A549 (cell line): ENCODE data around the gene RNF220. TPM values are rescaled to one million over a fixed set of nuclear protein-coding genes. Genes with fewer than 3 reads are reported as not detected.

Experiments used
- ATAC-seq, 2 experiments: fragments of 200-7000 bp in 1 of 2; fragments of >200 bp in 1 of 2; cut with Nextera tagmentation in 1 of 2; cut with Tn5 transposase in 1 of 2; 3 replicates each; pipeline versions ENCODE4 v1.8.0 to v1.9.1; 2018 to 2020; ENCODE audit warnings: mild to moderate bottlenecking in 1 of 2, moderate library complexity in 1 of 2
- CTCF ChIA-PET: fragments of 300-600 bp; sonication (Branson Sonifier 250); formaldehyde crosslinking; extraction: SDS; loops from one replicate; lab custom pipeline; 2021; ENCODE audit warnings: antibody characterized with exemption, inconsistent platforms; lab: Yijun Ruan, JAX
- POLR2A ChIA-PET: fragments of 350-600 bp; formaldehyde crosslinking; extraction: SDS; loops from one replicate; lab custom pipeline; 2021; ENCODE audit warnings: antibody characterized with exemption, inconsistent platforms; lab: Yijun Ruan, JAX
- DNase-seq, 2 experiments: peaks; one replicate each; pipeline versions ENCODE4 v3.0.0 to v3.0.0-alpha.2; 2011 to 2016; ENCODE audit warnings: low read depth in 1 of 2, low spot score in 1 of 2
- FAIRE-seq: peaks from 2 replicates; lab custom pipeline; 2011; peaks lifted over from hg19 to GRCh38; lab: Jason Lieb, UNC
- H3K27ac ChIP-seq, 2 experiments: fragments of >200 bp; sonication (Bioruptor Twin); formaldehyde crosslinking; 3 replicates each; pipeline ENCODE4 v1.5.1; 2016 to 2017
- H3K4me1 ChIP-seq: fragments of >200 bp; sonication (Bioruptor Twin); formaldehyde crosslinking; 3 replicates; pipeline ENCODE4 v1.6.1; 2016
- H3K4me2 ChIP-seq: fragments of >200 bp; sonication (Bioruptor Twin); formaldehyde crosslinking; 3 replicates; pipeline ENCODE4 v1.6.1; 2016
- H3K4me3 ChIP-seq: fragments of >200 bp; sonication (Bioruptor Twin); formaldehyde crosslinking; 3 replicates; pipeline ENCODE4 v1.5.1; 2016
- H3K9me3 ChIP-seq: fragments of >200 bp; sonication (Bioruptor Twin); formaldehyde crosslinking; 3 replicates; pipeline ENCODE4 v1.6.1; 2016
- BHLHE40 ChIP-seq: IDR thresholded peaks from 2 replicates; pipeline ENCODE4 v1.6.1; 2012; ENCODE audit warnings: low read depth, low read length, inconsistent platforms
- CEBPB ChIP-seq, 2 experiments: fragments of >200 bp in 1 of 2; sonication (Bioruptor Twin) in 1 of 2; formaldehyde crosslinking in 1 of 2; IDR thresholded peaks; 2 replicates each; pipeline ENCODE4 v1.6.1; 2012 to 2016
- CHD2 ChIP-seq: fragments of 150-350 bp; IDR thresholded peaks from 2 replicates; pipeline ENCODE4 v1.6.1; 2014; ENCODE audit warnings: low read length; ENCODE audit not compliant: partially characterized antibody
- CHD4 ChIP-seq: fragments of 200-600 bp; sonication (generic); IDR thresholded peaks from 2 replicates; pipeline ENCODE4 v1.6.1; 2016; ENCODE audit warnings: antibody characterized with exemption, mild to moderate bottlenecking, borderline replicate concordance
- EHF ChIP-seq: fragments of 250-450 bp; sonication (Bioruptor Pico); IDR thresholded peaks from 2 replicates; pipeline ENCODE4 v1.5.0; 2020; ENCODE audit warnings: mild to moderate bottlenecking
- EHMT2 ChIP-seq: fragments of 200-600 bp; sonication (generic); IDR thresholded peaks from 2 replicates; pipeline ENCODE4 v1.6.1; 2016; ENCODE audit warnings: antibody characterized with exemption, low read depth, mild to moderate bottlenecking, moderate library complexity
- EP300 ChIP-seq, 2 experiments: fragments of >200 bp; sonication (Bioruptor Twin); formaldehyde crosslinking; IDR thresholded peaks; 2 replicates in 1 of 2; 3 replicates in 1 of 2; pipeline ENCODE4 v1.6.1; 2016 to 2017
- FOSB ChIP-seq: fragments of 250-450 bp; sonication (Bioruptor Pico); IDR thresholded peaks from 2 replicates; pipeline ENCODE4 v1.5.0; 2020; ENCODE audit warnings: mild to moderate bottlenecking, moderate library complexity
- FOSL2 ChIP-seq, 2 experiments: fragments of 450-650 bp in 1 of 2; fragments of >200 bp in 1 of 2; sonication (Bioruptor Twin) in 1 of 2; formaldehyde crosslinking; IDR thresholded peaks; 2 replicates each; pipeline versions ENCODE4 v1.5.0 to v1.6.1; 2016 to 2020; ENCODE audit warnings: mild to moderate bottlenecking in 1 of 2, moderate library complexity in 1 of 2
- FOXS1 ChIP-seq: fragments of 250-450 bp; sonication (Bioruptor Pico); IDR thresholded peaks from 2 replicates; pipeline ENCODE4 v1.5.0; 2020; ENCODE audit warnings: mild to moderate bottlenecking, moderate library complexity
- HOXA7 ChIP-seq: fragments of 250-450 bp; sonication (Bioruptor Pico); IDR thresholded peaks from 2 replicates; pipeline ENCODE4 v1.5.0; 2020; ENCODE audit warnings: mild to moderate bottlenecking, moderate library complexity
- MAFK ChIP-seq: fragments of 450-650 bp; IDR thresholded peaks from 2 replicates; pipeline ENCODE4 v1.6.1; 2014; ENCODE audit not compliant: partially characterized antibody
- MYC ChIP-seq: IDR thresholded peaks from 2 replicates; pipeline ENCODE4 v1.6.1; 2012; ENCODE audit warnings: mild to moderate bottlenecking, inconsistent platforms, low read length, improper control_type of control experiment, borderline replicate concordance
- POLR2A ChIP-seq: IDR thresholded peaks from 2 replicates; pipeline ENCODE4 v1.6.1; 2012; ENCODE audit warnings: mild to moderate bottlenecking, low read length
- POLR2AphosphoS2 ChIP-seq: conservative IDR thresholded peaks from 2 replicates; pipeline ENCODE4 v1.6.1; 2012; ENCODE audit warnings: low read length, improper control_type of control experiment, inconsistent platforms
- RAD21 ChIP-seq, 2 experiments: fragments of >200 bp in 1 of 2; sonication (Bioruptor Twin) in 1 of 2; formaldehyde crosslinking in 1 of 2; IDR thresholded peaks in 1 of 2; conservative IDR thresholded peaks in 1 of 2; 2 replicates in 1 of 2; 3 replicates in 1 of 2; pipeline ENCODE4 v1.6.1; 2012 to 2018; ENCODE audit warnings: inconsistent platforms in 1 of 2
- RARB ChIP-seq: fragments of 250-450 bp; sonication (Bioruptor Pico); IDR thresholded peaks from 2 replicates; pipeline ENCODE4 v1.8.0; 2021; ENCODE audit warnings: mild to moderate bottlenecking, moderate library complexity
- RFX5 ChIP-seq: fragments of 450-650 bp; IDR thresholded peaks from 2 replicates; pipeline ENCODE4 v1.7.1; 2014; ENCODE audit warnings: antibody characterized with exemption, mild to moderate bottlenecking, moderate library complexity
- SREBF2 ChIP-seq: fragments of 450-650 bp; IDR thresholded peaks from 2 replicates; pipeline ENCODE4 v1.6.1; 2014; ENCODE audit warnings: mild to moderate bottlenecking, moderate library complexity
- TP53 ChIP-seq: fragments of 250-450 bp; sonication (Bioruptor Pico); IDR thresholded peaks from 2 replicates; pipeline ENCODE4 v1.5.0; 2021; ENCODE audit warnings: mild to moderate bottlenecking, moderate library complexity
- ZC3H11A ChIP-seq: fragments of 450-650 bp; IDR thresholded peaks from 2 replicates; pipeline ENCODE4 v1.6.1; 2014; ENCODE audit warnings: antibody characterized with exemption, mild to moderate bottlenecking
- ZFP36 ChIP-seq: fragments of 450-650 bp; IDR thresholded peaks from 2 replicates; pipeline ENCODE4 v1.6.1; 2014; ENCODE audit warnings: borderline replicate concordance; ENCODE audit not compliant: partially characterized antibody
- ZNF302 ChIP-seq: fragments of 250-450 bp; sonication (Bioruptor Pico); IDR thresholded peaks from 2 replicates; pipeline ENCODE4 v1.9.0; 2021; ENCODE audit warnings: inconsistent platforms, mild to moderate bottlenecking, moderate library complexity
- ZSCAN20 ChIP-seq: fragments of 250-450 bp; sonication (Bioruptor Pico); IDR thresholded peaks from 2 replicates; pipeline ENCODE4 v1.8.0; 2022; ENCODE audit warnings: mild to moderate bottlenecking, moderate library complexity
- WGBS: methylation state at CpG from one replicate; pipeline ENCODE4 v1.1.6; 2017; ENCODE audit errors: missing lambda C conversion rate; 5-methylcytosine and 5-hydroxymethylcytosine counted together
- polyA plus RNA-seq, 4 experiments: library from polyadenylated mRNA; depleted of rRNA in 3 of 4; stranded (reverse); fragments of >200 nt; fragmentation: RNase III in 1 of 4; extraction: RNeasy Plus Mini Kit Qiagen cat#74134 plus additional on column Dnase treatment in 1 of 4; gene quantifications; 2 replicates in 3 of 4; 3 replicates in 1 of 4; pipeline ENCODE4 v1.2.3, GENCODE V29; 2011 to 2017
- TF ChIP-seq, protein P1 (sequence below): fragments of 250-450 bp; sonication (Bioruptor Pico); IDR thresholded peaks from 2 replicates; pipeline ENCODE4 v1.5.0; 2021; ENCODE audit warnings: mild to moderate bottlenecking, moderate library complexity, borderline replicate concordance
- TF ChIP-seq, protein P2 (sequence below): fragments of 250-450 bp; sonication (Bioruptor Pico); IDR thresholded peaks from 2 replicates; pipeline ENCODE4 v1.5.0; 2020; ENCODE audit warnings: low read depth, mild to moderate bottlenecking, moderate library complexity
- TF ChIP-seq, protein P3 (sequence below): IDR thresholded peaks from 2 replicates; pipeline ENCODE4 v1.6.1; 2012; ENCODE audit warnings: low read depth, borderline replicate concordance
- TF ChIP-seq, protein P4 (sequence below): IDR thresholded peaks from 2 replicates; pipeline ENCODE4 v1.6.1; 2012

The RNF220 gene
- polyA plus RNA-seq, 2 of the 4 experiments (the other 2 are of a cell fraction), result 53.4 to 54.5 TPM

DNA sequence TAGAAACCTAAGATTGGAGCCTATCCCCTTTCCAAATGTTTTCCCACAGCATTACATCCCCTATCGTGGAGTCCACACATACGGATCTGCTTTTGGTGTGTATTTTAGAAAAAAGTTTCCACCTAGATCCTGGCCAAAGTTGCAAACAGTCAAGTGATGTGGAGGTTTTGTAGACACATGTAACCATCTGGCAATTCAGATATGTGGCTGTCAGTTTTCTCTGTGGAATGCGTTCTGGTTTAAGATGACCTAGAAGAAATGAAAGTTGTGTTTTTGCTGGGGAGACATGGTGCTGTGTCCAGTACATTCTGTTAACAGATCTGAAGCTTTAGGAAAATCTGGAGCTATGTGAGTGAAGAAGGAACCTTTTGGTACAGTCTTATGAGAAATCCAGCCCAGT lies 14.8 kb downstream of the RNF220 start:
- TF ChIP-seq ZNF302 (no peak), MYC (no peak), EP300 (IDR thresholded peaks at IDR 0.05) (no peak), CHD4 (no peak), CEBPB (IDR thresholded peaks at IDR 0.05) (no peak), CHD2 (no peak), FOXS1 (no peak), RFX5 (no peak), ZFP36 (no peak), RAD21 (conservative IDR thresholded peaks at IDR 0.05 in 1 of 2, IDR thresholded peaks at IDR 0.05 in 1 of 2) (no peak), FOSL2 (IDR thresholded peaks at IDR 0.05) (no peak), FOSL2 (CRISPR knock-in tag; IDR thresholded peaks at IDR 0.05) (no peak), ZC3H11A (no peak), POLR2A (no peak), POLR2AphosphoS2 (no peak), TP53 (no peak), EHMT2 (no peak)
- TF ChIP-seq, protein P1, sequence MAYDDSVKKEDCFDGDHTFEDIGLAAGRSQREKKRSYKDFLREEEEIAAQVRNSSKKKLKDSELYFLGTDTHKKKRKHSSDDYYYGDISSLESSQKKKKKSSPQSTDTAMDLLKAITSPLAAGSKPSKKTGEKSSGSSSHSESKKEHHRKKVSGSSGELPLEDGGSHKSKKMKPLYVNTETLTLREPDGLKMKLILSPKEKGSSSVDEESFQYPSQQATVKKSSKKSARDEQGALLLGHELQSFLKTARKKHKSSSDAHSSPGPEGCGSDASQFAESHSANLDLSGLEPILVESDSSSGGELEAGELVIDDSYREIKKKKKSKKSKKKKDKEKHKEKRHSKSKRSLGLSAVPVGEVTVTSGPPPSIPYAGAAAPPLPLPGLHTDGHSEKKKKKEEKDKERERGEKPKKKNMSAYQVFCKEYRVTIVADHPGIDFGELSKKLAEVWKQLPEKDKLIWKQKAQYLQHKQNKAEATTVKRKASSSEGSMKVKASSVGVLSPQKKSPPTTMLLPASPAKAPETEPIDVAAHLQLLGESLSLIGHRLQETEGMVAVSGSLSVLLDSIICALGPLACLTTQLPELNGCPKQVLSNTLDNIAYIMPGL (CRISPR knock-in tag), result no peak
- TF ChIP-seq, protein P2, sequence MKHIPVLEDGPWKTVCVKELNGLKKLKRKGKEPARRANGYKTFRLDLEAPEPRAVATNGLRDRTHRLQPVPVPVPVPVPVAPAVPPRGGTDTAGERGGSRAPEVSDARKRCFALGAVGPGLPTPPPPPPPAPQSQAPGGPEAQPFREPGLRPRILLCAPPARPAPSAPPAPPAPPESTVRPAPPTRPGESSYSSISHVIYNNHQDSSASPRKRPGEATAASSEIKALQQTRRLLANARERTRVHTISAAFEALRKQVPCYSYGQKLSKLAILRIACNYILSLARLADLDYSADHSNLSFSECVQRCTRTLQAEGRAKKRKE, result no peak
- TF ChIP-seq, protein P3, sequence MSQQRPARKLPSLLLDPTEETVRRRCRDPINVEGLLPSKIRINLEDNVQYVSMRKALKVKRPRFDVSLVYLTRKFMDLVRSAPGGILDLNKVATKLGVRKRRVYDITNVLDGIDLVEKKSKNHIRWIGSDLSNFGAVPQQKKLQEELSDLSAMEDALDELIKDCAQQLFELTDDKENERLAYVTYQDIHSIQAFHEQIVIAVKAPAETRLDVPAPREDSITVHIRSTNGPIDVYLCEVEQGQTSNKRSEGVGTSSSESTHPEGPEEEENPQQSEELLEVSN, result no peak
- TF ChIP-seq, all 56 proteins: peak for 0
- POLR2A ChIA-PET, result no interaction called here
- Histone ChIP-seq H3K4me1 (no peaks in the 10 kb centered on the region), H3K9me3 (no peaks in the 10 kb centered on the region), H3K4me3 (no peak overlapping the region), H3K4me2 (no peak overlapping the region), H3K27ac (no peak overlapping the region)
- CTCF ChIA-PET, result interaction anchor here (1.1 kb wide), 1 partner anchor 175 kb away, joined by 3 read pairs; no protein-coding TSS in a partner anchor
- ATAC-seq (no peak), FAIRE-seq (no peak), DNase-seq (no peak)
- 73% methylated on average over 3 of the region's 3 CpGs for WGBS

DNA sequence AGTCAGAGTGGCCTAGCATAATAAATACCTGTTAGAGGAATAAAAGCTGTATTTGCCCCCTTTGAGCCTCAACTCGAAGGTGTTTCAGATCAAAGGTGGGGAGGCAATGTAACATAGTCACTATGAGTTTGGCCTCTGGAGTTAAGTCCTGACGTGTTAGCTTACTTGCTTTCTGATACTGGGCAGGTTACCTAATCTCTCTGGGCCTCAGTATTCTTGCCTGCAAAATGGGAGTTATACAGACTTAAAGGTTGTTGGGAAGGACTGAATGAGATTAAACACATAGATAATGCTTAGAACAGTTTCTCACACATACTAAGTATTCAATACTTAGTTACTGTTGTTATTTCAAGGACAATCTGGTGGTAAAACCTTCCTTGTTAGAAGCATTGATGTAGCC lies 15.5 kb downstream of the RNF220 start:
- no peak overlapping the region for H3K4me3 ChIP-seq
- H3K4me1 ChIP-seq, result no peaks in the 10 kb centered on the region
- no peaks in the 10 kb centered on the region for H3K9me3 ChIP-seq
- FAIRE-seq, result no peak
- ATAC-seq, result no peak
- TF ChIP-seq RARB (CRISPR knock-in tag), result no peak
- TF ChIP-seq ZSCAN20 (CRISPR knock-in tag), result no peak
- TF ChIP-seq SREBF2, result no peak
- no peak for TF ChIP-seq BHLHE40
- TF ChIP-seq EP300 (IDR thresholded peaks at IDR 0.05), result no peak
- TF ChIP-seq HOXA7 (CRISPR knock-in tag), result no peak
- TF ChIP-seq MAFK, result no peak
- no peak for TF ChIP-seq MYC
- TF ChIP-seq, protein P3, result no peak
- TF ChIP-seq ZFP36, result no peak
- TF ChIP-seq CHD2, result no peak
- TF ChIP-seq EHF (CRISPR knock-in tag), result no peak
- TF ChIP-seq FOSB (CRISPR knock-in tag), result no peak
- TF ChIP-seq, protein P4, sequence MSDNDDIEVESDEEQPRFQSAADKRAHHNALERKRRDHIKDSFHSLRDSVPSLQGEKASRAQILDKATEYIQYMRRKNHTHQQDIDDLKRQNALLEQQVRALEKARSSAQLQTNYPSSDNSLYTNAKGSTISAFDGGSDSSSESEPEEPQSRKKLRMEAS, result no peak
- TF ChIP-seq, protein P1 (CRISPR knock-in tag), result no peak
- no peak for TF ChIP-seq CEBPB (IDR thresholded peaks at IDR 0.05)
- no peak for TF ChIP-seq TP53
- 74% methylated on average over 2 of the region's 2 CpGs for WGBS
- POLR2A ChIA-PET, result no interaction called here
- H3K4me2 ChIP-seq, result no peak overlapping the region
- CTCF ChIA-PET, result interaction anchor here (1.1 kb wide), 1 partner anchor 175 kb away, joined by 3 read pairs; no protein-coding TSS in a partner anchor
- H3K27ac ChIP-seq, result no peak overlapping the region
- DNase-seq, result no peak
